PC-9 (cell line): Measurements from ENCODE around the gene ZNF607. TPM values are rescaled to one million over a fixed set of nuclear protein-coding genes. Genes with fewer than 3 reads are reported as not detected.
A peak's percentile ranks its signal among the peaks of the same experiment; 100 is the strongest.
"Not testable (repeated sequence)": the region's sequence is repeated elsewhere in the genome, so short reads cannot be mapped to it uniquely, and the experiment has no call there.

ENCODE experiments used
- BruUV-seq: library from RNA; stranded (reverse); fragments of 400-500 nt; replicated peaks from 2 replicates; lab custom pipeline; 2021; lab: Mats Ljungman, UMichigan
- CTCF ChIA-PET: fragments of 300-600 bp; sonication (Branson Sonifier 250); formaldehyde crosslinking; loops from one replicate; lab custom pipeline; 2022; ENCODE audit warnings: antibody characterized with exemption; lab: Charles Lee
- POLR2A ChIA-PET: fragments of 300-600 bp; sonication (Branson Sonifier 250); formaldehyde crosslinking; loops from one replicate; lab custom pipeline; 2022; ENCODE audit warnings: antibody characterized with exemption; ENCODE audit not compliant: unreplicated experiment; lab: Charles Lee
- DNase-seq, 2 experiments: peaks; one replicate each; pipeline versions ENCODE4 v3.0.0 to v3.0.0-alpha.2; 2015 to 2022; ENCODE audit warnings: mixed read lengths in 1 of 2
- H2AFZ ChIP-seq: fragments of 200-600 bp; sonication (generic); 2 replicates; pipeline ENCODE4 v1.8.1; 2017; ENCODE audit warnings: antibody characterized with exemption
- H3F3A ChIP-seq: fragments of 200-600 bp; sonication (generic); 2 replicates; pipeline ENCODE4 v1.8.1; 2017; ENCODE audit warnings: antibody characterized with exemption, mild to moderate bottlenecking, low read depth; ENCODE audit not compliant: insufficient read depth
- H3K27ac ChIP-seq: fragments of 200-600 bp; sonication (generic); 2 replicates; pipeline ENCODE4 v1.6.1; 2016; ENCODE audit warnings: mixed run types
- H3K27me3 ChIP-seq: fragments of 200-600 bp; sonication (generic); 2 replicates; pipeline ENCODE4 v1.6.1; 2016; ENCODE audit warnings: low read depth, mixed run types; ENCODE audit not compliant: insufficient read depth
- H3K36me3 ChIP-seq: fragments of 200-600 bp; sonication (generic); 2 replicates; pipeline ENCODE4 v1.6.1; 2016; ENCODE audit warnings: low read depth, mixed run types
- H3K4me1 ChIP-seq: fragments of 200-600 bp; sonication (generic); replicated peaks from 2 replicates; pipeline ENCODE4 v1.6.1; 2016; ENCODE audit warnings: mixed run types; ENCODE audit not compliant: insufficient read depth
- H3K4me2 ChIP-seq: fragments of 200-600 bp; sonication (generic); 2 replicates; pipeline ENCODE4 v1.6.1; 2017; ENCODE audit warnings: mixed run types
- H3K4me3 ChIP-seq: fragments of 200-600 bp; sonication (generic); 2 replicates; pipeline ENCODE4 v1.6.1; 2016; ENCODE audit warnings: mixed run types
- H3K79me2 ChIP-seq: fragments of 200-600 bp; sonication (generic); 2 replicates; pipeline ENCODE4 v1.6.1; 2017; ENCODE audit warnings: low read depth, mixed run types
- H3K9me2 ChIP-seq: fragments of 200-600 bp; sonication (generic); 2 replicates; pipeline ENCODE4 v1.8.1; 2017; ENCODE audit warnings: mild to moderate bottlenecking; ENCODE audit not compliant: insufficient read depth
- H3K9me3 ChIP-seq: fragments of 200-600 bp; sonication (generic); 2 replicates; pipeline ENCODE4 v1.8.1; 2016; ENCODE audit warnings: low read depth; ENCODE audit not compliant: insufficient read depth
- H4K20me1 ChIP-seq: fragments of 200-600 bp; sonication (generic); 2 replicates; pipeline ENCODE4 v1.8.1; 2017; ENCODE audit not compliant: insufficient read depth
- EZH2 ChIP-seq: fragments of 200-600 bp; sonication (generic); IDR thresholded peaks from 2 replicates; pipeline ENCODE4 v1.8.0; 2017; ENCODE audit warnings: antibody characterized with exemption, low read depth
- intact Hi-C: fragments of 100-400 bp; cut with micrococcal nuclease; formaldehyde crosslinking; loops from one replicate; pipeline ENCODE4 v1.10.0; 2022; ENCODE audit not compliant: unreplicated experiment
- total RNA-seq: library from RNA; stranded (reverse); gene quantifications from 2 replicates; pipeline ENCODE4 v1.2.3, GENCODE V29; 2021
- TF ChIP-seq, protein P1 (sequence below): fragments of 200-600 bp; sonication (generic); conservative IDR thresholded peaks from 2 replicates; pipeline ENCODE4 v1.6.1; 2017; ENCODE audit warnings: mixed run types, antibody characterized with exemption, mild to moderate bottlenecking, moderate library complexity

ZNF607 gene
- total RNA-seq, 1 experiment from 2014 or later, result 12.5 TPM

DNA sequence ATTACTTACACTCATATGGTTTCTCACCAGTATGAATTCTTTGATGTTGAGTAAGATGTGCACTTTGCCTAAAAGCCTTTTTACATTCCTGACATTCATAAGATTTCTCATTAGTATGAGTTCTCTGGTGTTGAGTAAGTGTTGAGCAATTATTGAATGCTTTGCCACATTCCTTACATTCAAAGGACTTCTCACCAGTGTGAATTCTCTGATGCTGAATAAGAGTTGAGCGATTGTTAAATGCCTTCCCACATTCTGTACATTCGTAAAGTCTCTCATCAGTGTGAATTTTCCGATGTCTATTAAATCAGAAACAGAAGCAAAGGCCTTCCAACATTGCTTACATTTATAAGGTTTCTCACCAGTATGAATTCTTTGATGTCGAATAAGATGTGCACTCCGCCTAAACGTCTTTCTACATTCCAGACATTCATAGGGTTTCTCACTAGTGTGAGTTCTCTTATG is 50.1 kb downstream of the ZNF607 start:
- no peak overlapping the region for H3K4me2 ChIP-seq
- H3K9me3 ChIP-seq, result peaks cover 49% of the 10 kb centered on the region
- no peaks in the 10 kb centered on the region for H3K36me3 ChIP-seq
- no peak for DNase-seq
- no peaks in the 10 kb centered on the region for H3K4me1 ChIP-seq
- no peaks in the 10 kb centered on the region for H3K9me2 ChIP-seq
- H3K79me2 ChIP-seq, result no peaks in the 10 kb centered on the region
- H2AFZ ChIP-seq, result no peak overlapping the region
- CTCF ChIA-PET, result no interaction called here
- POLR2A ChIA-PET, result no interaction called here
- 0 out of 2 replicates have a peak, but pooled peaks cover 7% of the 10 kb centered on the region for H3F3A ChIP-seq
- no peak overlapping the region for H3K4me3 ChIP-seq
- H3K27me3 ChIP-seq, result no peaks in the 10 kb centered on the region
- no peak overlapping the region for H3K27ac ChIP-seq
- H4K20me1 ChIP-seq, result no peaks in the 10 kb centered on the region
- intact Hi-C loops, result no loop called here
- TF ChIP-seq, protein P1, sequence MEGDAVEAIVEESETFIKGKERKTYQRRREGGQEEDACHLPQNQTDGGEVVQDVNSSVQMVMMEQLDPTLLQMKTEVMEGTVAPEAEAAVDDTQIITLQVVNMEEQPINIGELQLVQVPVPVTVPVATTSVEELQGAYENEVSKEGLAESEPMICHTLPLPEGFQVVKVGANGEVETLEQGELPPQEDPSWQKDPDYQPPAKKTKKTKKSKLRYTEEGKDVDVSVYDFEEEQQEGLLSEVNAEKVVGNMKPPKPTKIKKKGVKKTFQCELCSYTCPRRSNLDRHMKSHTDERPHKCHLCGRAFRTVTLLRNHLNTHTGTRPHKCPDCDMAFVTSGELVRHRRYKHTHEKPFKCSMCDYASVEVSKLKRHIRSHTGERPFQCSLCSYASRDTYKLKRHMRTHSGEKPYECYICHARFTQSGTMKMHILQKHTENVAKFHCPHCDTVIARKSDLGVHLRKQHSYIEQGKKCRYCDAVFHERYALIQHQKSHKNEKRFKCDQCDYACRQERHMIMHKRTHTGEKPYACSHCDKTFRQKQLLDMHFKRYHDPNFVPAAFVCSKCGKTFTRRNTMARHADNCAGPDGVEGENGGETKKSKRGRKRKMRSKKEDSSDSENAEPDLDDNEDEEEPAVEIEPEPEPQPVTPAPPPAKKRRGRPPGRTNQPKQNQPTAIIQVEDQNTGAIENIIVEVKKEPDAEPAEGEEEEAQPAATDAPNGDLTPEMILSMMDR, result no peak
- no peak for TF ChIP-seq EZH2
- BruUV-seq, result no TSS peak

DNA sequence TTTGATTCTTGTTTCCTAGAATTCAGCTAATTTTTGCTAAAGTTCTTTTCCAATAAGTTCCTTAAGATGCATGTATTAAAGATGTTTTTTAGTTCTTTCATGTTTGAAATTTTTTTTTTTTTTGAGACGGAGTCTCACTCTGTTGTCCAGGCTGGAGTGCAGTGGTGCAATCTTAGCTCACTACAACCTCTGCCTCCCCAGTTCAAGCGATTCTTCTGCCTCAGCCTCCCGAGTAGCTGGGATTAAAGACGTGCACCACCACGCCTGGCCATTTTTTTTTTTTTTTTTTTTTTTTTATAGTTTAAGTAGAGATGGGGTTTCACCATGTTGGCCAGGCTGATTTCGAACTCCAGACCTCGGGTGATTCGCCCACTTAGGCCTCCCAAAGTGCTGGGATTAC is 62.4 kb downstream of the ZNF607 start:
- TSS peak; percentile 17 for BruUV-seq
- Histone ChIP-seq H3K9me3 (peaks cover 11% of the 10 kb centered on the region), H3K4me3 (peak overlapping the region; percentile 67; the same call in 1 of the 2 replicates), H3K79me2 (peaks cover 23% of the 10 kb centered on the region), H3K4me1 (peaks cover 18% of the 10 kb centered on the region)
- POLR2A ChIA-PET, H3K36me3 ChIP-seq, H4K20me1 ChIP-seq, H3F3A ChIP-seq, intact Hi-C loops, DNase-seq, H3K4me2 ChIP-seq, H2AFZ ChIP-seq, H3K9me2 ChIP-seq, H3K27ac ChIP-seq, H3K27me3 ChIP-seq: not testable (repeated sequence)
- CTCF ChIA-PET, result interaction anchor here (0.7 kb wide), 1 partner anchor 988 kb away, joined by 12 read pairs; no protein-coding TSS in a partner anchor

DNA sequence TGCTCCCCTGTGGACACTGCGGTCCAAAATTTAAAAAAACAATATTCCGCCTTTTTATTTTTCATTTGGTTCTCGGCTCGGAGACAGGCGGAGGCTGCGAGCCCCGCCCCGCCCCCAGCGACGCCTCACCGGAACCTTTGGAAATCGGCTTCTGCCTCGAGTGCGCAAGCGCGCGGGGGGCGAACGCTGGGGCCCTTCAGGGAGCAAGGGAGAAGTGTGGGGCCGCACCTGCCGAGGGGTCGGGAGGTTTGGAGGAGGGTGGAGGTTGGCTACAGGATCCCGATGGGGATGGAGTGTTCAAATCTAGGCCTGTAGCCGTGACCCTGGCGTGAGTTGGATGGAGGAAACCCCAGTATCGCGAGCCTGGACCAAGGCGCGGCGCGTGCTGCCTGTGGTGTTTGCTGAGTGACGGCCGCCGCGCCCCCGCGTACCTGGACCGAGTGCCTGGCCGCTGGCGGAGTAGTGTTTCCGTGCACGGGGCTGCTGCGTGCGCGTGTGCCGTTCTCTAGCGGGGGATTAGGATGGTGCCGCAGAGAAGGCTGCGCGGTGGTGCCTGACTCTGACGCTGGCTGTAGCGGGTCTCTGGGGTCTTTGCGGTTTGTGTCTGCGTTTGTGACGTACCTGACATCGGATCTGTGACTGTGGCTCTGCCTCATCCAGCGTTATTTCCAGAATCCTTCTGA is 63.7 kb downstream of the ZNF607 start:
- Histone ChIP-seq H4K20me1 (no peaks in the 10 kb centered on the region), H3K9me3 (peaks cover 19% of the 10 kb centered on the region), H3K4me2 (peak overlapping the region; percentile 92), H2AFZ (peak overlapping the region; percentile 100), H3K4me1 (peaks cover 18% of the 10 kb centered on the region), H3K79me2 (peaks cover 27% of the 10 kb centered on the region), H3K4me3 (peak overlapping the region; percentile 67), H3K27ac (peak overlapping the region; percentile 58), H3K9me2 (no peaks in the 10 kb centered on the region), H3K27me3 (no peaks in the 10 kb centered on the region), H3K36me3 (peaks cover 15% of the 10 kb centered on the region; the same call in 1 of the 2 replicates), H3F3A (no peaks in the 10 kb centered on the region)
- ChIA-PET POLR2A (no interaction called here), CTCF (no interaction called here)
- intact Hi-C loops, result no loop called here
- TSS peak; percentile 64 for BruUV-seq
- TF ChIP-seq, protein P1, result no peak
- TF ChIP-seq EZH2, result no peak
- peak; percentile 69 to 82 for DNase-seq
